ENCODE measurements around the gene ATXN7L2. TPM values are rescaled to one million over a fixed set of nuclear protein-coding genes. Genes with fewer than 3 reads are reported as not detected.

Gene ATXN7L2
- total RNA-seq, 1 donor from 2014 or later = 5.5 TPM

GRCh38 chr1:109490934-109491302, 7.2 kb downstream of the ATXN7L2 start:
- Mint-ChIP-seq H3K4me3 (ENCODE audit: unreplicated experiment) (no peak overlapping the region), H3K27ac (ENCODE audit: unreplicated experiment) (peak overlapping the region; percentile 34), H3K36me3 (ENCODE audit: low read depth, unreplicated experiment) (peaks cover 14% of the 10 kb centered on the region), H3K4me1 (ENCODE audit: low read depth, unreplicated experiment) (peaks cover 13% of the 10 kb centered on the region), H3K9me3 (ENCODE audit: unreplicated experiment) (no peaks in the 10 kb centered on the region), H3K27me3 (ENCODE audit: low read depth, unreplicated experiment) (no peaks in the 10 kb centered on the region)
- FAIRE-seq (no peak), DNase-seq (ENCODE audit: low read depth) (no peak)
- peaks cover 11% of the 10 kb centered on the region for H3K79me2 ChIP-seq (ENCODE audit: insufficient read depth, low read length)
- H2AFZ ChIP-seq (ENCODE audit: low read depth, low read length) = no peak overlapping the region
- no peak overlapping the region for H3K27ac ChIP-seq (ENCODE audit: low read depth, low read length)
- H4K20me1 ChIP-seq (ENCODE audit: insufficient read depth, low read length) = no peaks in the 10 kb centered on the region
- H3K4me3 ChIP-seq (ENCODE audit: insufficient read depth, low read depth, low read length) = no peak overlapping the region
- no peak for TF ChIP-seq CTCF (IDR thresholded peaks at IDR 0.05; ENCODE audit: insufficient read depth, low read depth, low read length)
- H3K9ac ChIP-seq (ENCODE audit: low read length) = no peak overlapping the region
- H3K27me3 ChIP-seq (ENCODE audit: insufficient read depth, low read length) = no peaks in the 10 kb centered on the region
- no peak overlapping the region for H3K4me2 ChIP-seq (ENCODE audit: low read length)
- H3K36me3 ChIP-seq (ENCODE audit: insufficient read depth, low read length) = peaks cover 7% of the 10 kb centered on the region
- H3K4me1 ChIP-seq (ENCODE audit: insufficient read depth, low read length) = peaks cover 4% of the 10 kb centered on the region
- H3K9me3 ChIP-seq (ENCODE audit: insufficient read depth, low read depth, low read length) = no peaks in the 10 kb centered on the region

- H4K20me1 ChIP-seq (ENCODE audit: insufficient read depth, low read length) = no peaks in the 10 kb centered on the region
- Mint-ChIP-seq H3K36me3 (ENCODE audit: low read depth, unreplicated experiment) (peaks cover 18% of the 10 kb centered on the region), H3K4me1 (ENCODE audit: low read depth, unreplicated experiment) (peaks cover 13% of the 10 kb centered on the region), H3K27me3 (ENCODE audit: low read depth, unreplicated experiment) (no peaks in the 10 kb centered on the region), H3K9me3 (ENCODE audit: unreplicated experiment) (no peaks in the 10 kb centered on the region), H3K4me3 (ENCODE audit: unreplicated experiment) (no peak overlapping the region), H3K27ac (ENCODE audit: unreplicated experiment) (no peak overlapping the region)
- no peak overlapping the region for H3K9ac ChIP-seq (ENCODE audit: low read length)
- TF ChIP-seq CTCF (IDR thresholded peaks at IDR 0.05; ENCODE audit: insufficient read depth, low read depth, low read length) (no peak), EZH2 (IDR thresholded peaks at IDR 0.05; ENCODE audit: insufficient read depth, low read length) (no peak)
- no peaks in the 10 kb centered on the region for H3K9me3 ChIP-seq (ENCODE audit: insufficient read depth, low read depth, low read length)
- H3K27me3 ChIP-seq (ENCODE audit: insufficient read depth, low read length) = no peaks in the 10 kb centered on the region
- H3K36me3 ChIP-seq (ENCODE audit: insufficient read depth, low read length) = peaks cover 7% of the 10 kb centered on the region
- no peak overlapping the region for H2AFZ ChIP-seq (ENCODE audit: low read depth, low read length)
- no peak for DNase-seq (ENCODE audit: low read depth)
- no peak overlapping the region for H3K4me2 ChIP-seq (ENCODE audit: low read length)
- no peak for FAIRE-seq
- peaks cover 10% of the 10 kb centered on the region for H3K79me2 ChIP-seq (ENCODE audit: insufficient read depth, low read length)
- H3K4me3 ChIP-seq (ENCODE audit: insufficient read depth, low read depth, low read length) = no peak overlapping the region
- peaks cover 4% of the 10 kb centered on the region for H3K4me1 ChIP-seq (ENCODE audit: insufficient read depth, low read length)
- H3K27ac ChIP-seq (ENCODE audit: low read depth, low read length) = no peak overlapping the region
These were observed 7.7 kb downstream of the ATXN7L2 start for GRCh38 chr1:109491372-109491771.

GRCh38 chr1:109492779-109493178, 9.1 kb downstream of the ATXN7L2 start:
- peaks cover 18% of the 10 kb centered on the region for H3K36me3 Mint-ChIP-seq (ENCODE audit: low read depth, unreplicated experiment)
- peaks cover 4% of the 10 kb centered on the region for H3K36me3 ChIP-seq (ENCODE audit: insufficient read depth, low read length)
- H4K20me1 ChIP-seq (ENCODE audit: insufficient read depth, low read length) = peaks cover 7% of the 10 kb centered on the region
- no peaks in the 10 kb centered on the region for H3K27me3 ChIP-seq (ENCODE audit: insufficient read depth, low read length)
- no peaks in the 10 kb centered on the region for H3K27me3 Mint-ChIP-seq (ENCODE audit: low read depth, unreplicated experiment)
- peaks cover 17% of the 10 kb centered on the region for H3K4me1 Mint-ChIP-seq (ENCODE audit: low read depth, unreplicated experiment)
- H3K4me1 ChIP-seq (ENCODE audit: insufficient read depth, low read length) = peaks cover 4% of the 10 kb centered on the region
- H3K4me3 Mint-ChIP-seq (ENCODE audit: unreplicated experiment) = no peak overlapping the region
- no peak overlapping the region for H3K27ac ChIP-seq (ENCODE audit: low read depth, low read length)
- no peak overlapping the region for H3K4me3 ChIP-seq (ENCODE audit: insufficient read depth, low read depth, low read length)
- H3K4me2 ChIP-seq (ENCODE audit: low read length) = no peak overlapping the region
- H3K9ac ChIP-seq (ENCODE audit: low read length) = no peak overlapping the region
- H3K9me3 Mint-ChIP-seq (ENCODE audit: unreplicated experiment) = no peaks in the 10 kb centered on the region
- H3K27ac Mint-ChIP-seq (ENCODE audit: unreplicated experiment) = no peak overlapping the region
- H3K79me2 ChIP-seq (ENCODE audit: insufficient read depth, low read length) = peaks cover 12% of the 10 kb centered on the region
- no peaks in the 10 kb centered on the region for H3K9me3 ChIP-seq (ENCODE audit: insufficient read depth, low read depth, low read length)
- DNase-seq (ENCODE audit: low read depth) (no peak), FAIRE-seq (no peak)
- no peak overlapping the region for H2AFZ ChIP-seq (ENCODE audit: low read depth, low read length)
- no peak for TF ChIP-seq CTCF (IDR thresholded peaks at IDR 0.05; ENCODE audit: insufficient read depth, low read depth, low read length)
- no peak for TF ChIP-seq EZH2 (IDR thresholded peaks at IDR 0.05; ENCODE audit: insufficient read depth, low read length)
